Stimulated activated naive CD8-positive, alpha-beta T cell treated with anti-CD3 and anti-CD28 coated beads, Interleukin-15, Interleukin-2, amounts not matched to agents 100 ng/mL and 50 ng/mL, for 24 hours (primary cell): ENCODE data around the gene KCNQ1OT1.

Experiments
- H3K27ac Mint-ChIP-seq: one replicate; pipeline ENCODE4 v1.8.0; 2021; ENCODE audit warnings: mild to moderate bottlenecking, mixed read lengths
- H3K27me3 Mint-ChIP-seq: one replicate; pipeline ENCODE4 v1.8.0; 2021; ENCODE audit warnings: mixed read lengths
- H3K36me3 Mint-ChIP-seq: one replicate; pipeline ENCODE4 v1.8.0; 2021; ENCODE audit warnings: low read depth, mixed read lengths
- H3K4me1 Mint-ChIP-seq: one replicate; pipeline ENCODE4 v1.8.0; 2021; ENCODE audit warnings: low read depth, mixed read lengths
- H3K4me3 Mint-ChIP-seq: one replicate; pipeline ENCODE4 v1.8.0; 2021; ENCODE audit warnings: mild to moderate bottlenecking, mixed read lengths
- H3K9me3 Mint-ChIP-seq: one replicate; pipeline ENCODE4 v1.8.0; 2021; ENCODE audit warnings: mixed read lengths

KCNQ1OT1 gene

DNA sequence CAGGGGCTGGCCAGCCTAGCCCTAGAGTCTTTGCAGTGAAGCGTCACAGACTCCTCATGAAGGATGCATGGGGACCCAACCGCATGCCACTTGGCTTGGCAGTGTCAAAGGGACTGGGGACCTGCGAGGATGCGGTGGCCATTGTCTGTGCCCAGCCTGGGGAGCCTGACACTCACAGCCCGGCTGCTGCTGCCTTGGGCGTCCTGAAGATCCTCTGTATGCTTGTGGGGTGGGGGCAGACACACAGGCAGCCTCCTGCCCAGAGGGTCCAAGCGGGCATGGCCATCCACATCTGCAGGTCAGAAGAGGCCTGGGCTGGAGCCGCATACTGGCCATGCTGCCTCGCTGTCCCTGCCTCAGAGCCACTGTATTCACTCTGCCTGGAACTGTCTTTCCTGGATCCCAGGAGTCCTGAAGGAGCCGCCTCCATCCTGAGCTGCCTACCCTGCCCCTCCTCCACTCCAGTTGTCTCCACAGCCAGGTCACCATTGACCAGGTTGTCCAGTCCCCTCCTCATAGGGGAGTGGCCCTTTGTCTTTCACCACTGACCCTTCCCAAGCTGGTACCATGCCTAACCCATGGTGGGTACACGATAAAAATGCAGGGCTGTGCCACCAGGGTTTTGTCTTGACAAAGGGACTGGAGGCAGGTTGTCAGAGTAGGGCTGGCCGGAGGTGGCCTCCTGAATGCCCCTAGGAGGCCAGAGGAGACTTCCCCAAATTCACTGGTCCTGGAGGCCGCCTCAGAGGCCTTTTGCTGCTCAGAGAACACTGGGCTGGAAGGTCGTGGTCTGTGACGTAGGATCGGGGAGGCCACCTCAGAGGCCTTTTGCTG is 107.0 kb downstream of the KCNQ1OT1 start:
- no peaks in the 10 kb centered on the region for H3K4me1 Mint-ChIP-seq
- H3K4me3 Mint-ChIP-seq, result no peak overlapping the region
- peaks cover 7% of the 10 kb centered on the region for H3K9me3 Mint-ChIP-seq
- peaks cover 30% of the 10 kb centered on the region for H3K36me3 Mint-ChIP-seq
- H3K27me3 Mint-ChIP-seq, result no peaks in the 10 kb centered on the region
- H3K27ac Mint-ChIP-seq, result no peak overlapping the region

DNA sequence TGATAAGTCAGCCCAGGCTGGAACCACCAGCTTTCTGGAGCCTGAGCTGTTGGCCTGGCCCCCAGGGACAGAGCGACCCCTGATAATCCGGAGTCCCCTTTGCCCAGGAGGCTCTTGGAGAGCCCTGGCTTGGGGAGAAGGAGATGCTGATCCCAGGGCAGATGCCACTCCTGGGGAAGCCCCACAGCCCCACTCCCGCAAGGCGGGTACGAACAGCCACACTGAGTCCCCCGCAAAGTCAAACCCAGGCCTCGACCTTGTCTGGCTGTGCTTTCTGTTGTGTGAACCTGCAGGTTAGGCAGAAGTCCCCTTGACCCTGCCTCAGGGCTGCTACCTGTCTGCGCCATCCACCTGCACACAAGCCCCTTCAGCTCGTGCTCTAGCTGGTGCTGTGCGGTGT is 108.0 kb downstream of the KCNQ1OT1 start:
- H3K9me3 Mint-ChIP-seq, result no peaks in the 10 kb centered on the region
- H3K27me3 Mint-ChIP-seq, result no peaks in the 10 kb centered on the region
- H3K27ac Mint-ChIP-seq, result no peak overlapping the region
- peaks cover 22% of the 10 kb centered on the region for H3K36me3 Mint-ChIP-seq
- H3K4me1 Mint-ChIP-seq, result no peaks in the 10 kb centered on the region
- no peak overlapping the region for H3K4me3 Mint-ChIP-seq

DNA sequence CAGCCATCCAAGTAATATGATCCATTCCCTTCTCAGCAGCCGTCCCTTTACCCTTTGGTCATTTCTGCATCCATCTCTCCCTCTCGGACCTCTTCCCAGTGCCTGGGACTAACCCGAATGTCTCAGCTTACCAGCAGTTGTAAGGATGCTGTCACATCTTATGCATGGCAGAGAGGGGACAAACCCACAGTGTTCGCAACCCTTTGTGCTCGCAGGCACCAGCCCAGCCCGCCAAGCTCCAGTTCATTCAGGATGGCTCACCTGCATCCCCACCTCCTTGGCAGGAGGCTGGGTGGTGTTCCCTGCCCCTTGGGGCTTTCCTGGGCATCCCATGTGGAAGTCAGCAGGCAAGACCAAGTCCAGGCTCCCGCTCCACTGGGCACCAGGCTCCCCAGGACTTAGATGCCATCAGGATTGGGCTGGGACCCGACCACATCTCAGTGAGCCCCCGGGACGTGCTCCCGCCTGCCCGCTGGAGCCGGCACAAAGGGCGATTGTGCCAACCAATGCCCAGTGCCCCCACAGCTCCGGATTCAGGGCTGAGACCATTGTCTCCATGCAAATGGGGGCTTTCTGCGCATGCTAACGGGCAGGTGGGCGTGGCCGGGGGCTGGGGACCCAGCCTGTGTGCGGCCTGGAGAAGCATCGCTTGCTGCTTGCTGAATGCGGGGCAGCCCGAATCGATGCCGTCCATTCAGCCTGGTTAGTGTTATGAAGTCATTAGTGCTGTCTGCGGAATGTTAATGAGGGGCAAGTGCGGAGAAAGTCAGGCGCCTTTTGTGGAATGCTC is 108.6 kb downstream of the KCNQ1OT1 start:
- no peaks in the 10 kb centered on the region for H3K4me1 Mint-ChIP-seq
- no peak overlapping the region for H3K27ac Mint-ChIP-seq
- no peaks in the 10 kb centered on the region for H3K27me3 Mint-ChIP-seq
- peaks cover 17% of the 10 kb centered on the region for H3K36me3 Mint-ChIP-seq
- H3K4me3 Mint-ChIP-seq, result no peak overlapping the region
- H3K9me3 Mint-ChIP-seq, result no peaks in the 10 kb centered on the region

DNA sequence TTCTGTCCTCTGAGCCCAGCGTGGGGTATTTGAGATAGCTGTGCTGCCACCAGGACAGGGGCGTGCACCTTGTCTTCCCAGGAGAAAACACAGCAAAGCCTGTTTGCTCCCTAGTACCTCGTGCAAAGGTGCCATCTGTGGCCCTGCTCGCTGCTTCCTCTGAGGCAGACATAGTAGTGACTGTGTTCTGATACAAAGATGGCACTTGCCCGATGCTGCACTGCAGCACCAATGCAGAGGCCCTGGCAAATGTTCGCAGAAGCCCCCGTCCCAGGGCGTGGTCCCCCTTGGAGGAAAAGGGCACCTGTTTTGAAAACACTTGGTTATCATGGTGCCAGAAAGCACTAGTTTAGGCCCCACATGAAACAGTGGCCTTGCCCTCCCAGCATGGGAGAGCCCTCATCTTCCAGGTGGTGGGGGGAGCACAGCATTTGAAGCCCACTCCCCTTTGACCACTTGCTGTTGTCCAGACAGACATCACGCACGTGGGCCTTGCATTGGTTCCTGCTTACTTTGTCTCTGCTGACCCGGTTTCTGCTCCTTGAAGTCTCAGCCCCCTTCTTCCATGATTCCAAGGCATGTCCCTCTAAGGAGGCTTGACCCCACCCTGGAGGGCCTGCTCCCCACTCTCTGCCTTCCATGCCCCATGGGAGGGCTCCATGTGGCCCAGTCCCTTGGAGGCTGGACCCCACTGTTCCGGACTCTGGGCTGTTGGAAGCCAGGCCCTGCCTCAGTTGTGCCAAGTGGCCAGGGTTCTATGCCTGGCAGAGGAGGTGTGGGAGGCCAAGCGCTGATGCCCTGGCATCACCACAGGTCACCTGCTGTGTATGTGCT is 109.4 kb downstream of the KCNQ1OT1 start:
- H3K4me1 Mint-ChIP-seq, result no peaks in the 10 kb centered on the region
- H3K4me3 Mint-ChIP-seq, result no peak overlapping the region
- no peak overlapping the region for H3K27ac Mint-ChIP-seq
- no peaks in the 10 kb centered on the region for H3K9me3 Mint-ChIP-seq
- peaks cover 13% of the 10 kb centered on the region for H3K36me3 Mint-ChIP-seq
- no peaks in the 10 kb centered on the region for H3K27me3 Mint-ChIP-seq

DNA sequence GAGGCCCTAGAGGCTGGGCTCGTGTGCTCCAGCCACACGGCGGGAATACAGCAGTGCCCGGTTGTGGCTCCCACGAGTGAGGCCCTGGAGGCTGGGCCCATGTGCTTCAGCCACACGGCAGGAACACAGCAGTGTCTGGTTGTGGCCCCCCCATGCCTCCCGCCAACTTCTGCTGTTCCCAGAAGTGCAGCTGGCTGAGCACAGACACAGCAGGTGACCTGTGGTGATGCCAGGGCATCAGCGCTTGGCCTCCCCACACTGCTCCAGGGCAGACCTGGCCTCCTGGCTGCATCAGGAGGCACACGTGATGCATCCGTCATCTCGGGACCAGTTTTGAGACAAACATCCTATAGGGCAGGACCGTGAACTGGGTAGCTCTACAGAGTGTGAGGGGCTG is 110.3 kb downstream of the KCNQ1OT1 start:
- Mint-ChIP-seq H3K27me3 (no peaks in the 10 kb centered on the region), H3K9me3 (no peaks in the 10 kb centered on the region), H3K36me3 (peaks cover 10% of the 10 kb centered on the region), H3K27ac (no peak overlapping the region), H3K4me1 (no peaks in the 10 kb centered on the region), H3K4me3 (no peak overlapping the region)

DNA sequence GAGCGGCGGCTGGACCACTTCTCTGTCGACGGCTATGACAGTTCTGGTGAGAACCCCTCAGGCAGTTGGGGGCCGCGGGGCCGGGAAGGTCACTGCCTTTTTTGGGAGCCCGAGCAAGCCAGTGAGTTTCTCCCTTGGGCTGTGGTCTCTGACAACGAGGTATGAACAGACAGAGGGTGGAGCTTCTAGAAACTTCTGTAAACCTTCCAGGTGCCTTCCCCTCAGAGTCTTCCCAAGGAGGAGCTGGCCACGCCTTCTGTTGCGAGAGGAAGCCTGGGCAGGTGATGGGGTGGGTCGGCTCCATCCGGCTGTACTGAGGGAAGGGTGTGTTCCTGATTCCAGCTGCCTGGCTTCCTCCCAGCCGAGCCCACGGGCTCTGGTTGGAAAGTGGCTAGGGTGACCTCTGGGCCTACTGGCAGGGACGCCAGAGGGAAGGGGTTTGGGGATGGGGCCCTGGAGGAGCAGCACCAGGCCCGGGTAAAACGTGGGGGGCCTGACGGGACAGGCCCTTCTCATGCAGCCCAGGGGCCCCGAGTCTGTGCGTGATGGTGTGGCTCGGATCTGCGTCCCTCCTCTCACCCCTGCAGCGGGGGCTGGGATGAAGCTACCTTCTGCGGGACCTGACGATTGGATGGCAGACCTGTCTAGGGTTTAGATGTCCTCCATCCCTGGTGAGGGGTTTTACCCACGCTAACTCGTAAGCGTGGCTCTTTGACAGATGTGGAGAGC is 110.8 kb downstream of the KCNQ1OT1 start:
- Mint-ChIP-seq H3K27me3 (no peaks in the 10 kb centered on the region), H3K27ac (no peak overlapping the region), H3K4me3 (no peak overlapping the region), H3K36me3 (peaks cover 5% of the 10 kb centered on the region), H3K9me3 (no peaks in the 10 kb centered on the region), H3K4me1 (no peaks in the 10 kb centered on the region)

DNA sequence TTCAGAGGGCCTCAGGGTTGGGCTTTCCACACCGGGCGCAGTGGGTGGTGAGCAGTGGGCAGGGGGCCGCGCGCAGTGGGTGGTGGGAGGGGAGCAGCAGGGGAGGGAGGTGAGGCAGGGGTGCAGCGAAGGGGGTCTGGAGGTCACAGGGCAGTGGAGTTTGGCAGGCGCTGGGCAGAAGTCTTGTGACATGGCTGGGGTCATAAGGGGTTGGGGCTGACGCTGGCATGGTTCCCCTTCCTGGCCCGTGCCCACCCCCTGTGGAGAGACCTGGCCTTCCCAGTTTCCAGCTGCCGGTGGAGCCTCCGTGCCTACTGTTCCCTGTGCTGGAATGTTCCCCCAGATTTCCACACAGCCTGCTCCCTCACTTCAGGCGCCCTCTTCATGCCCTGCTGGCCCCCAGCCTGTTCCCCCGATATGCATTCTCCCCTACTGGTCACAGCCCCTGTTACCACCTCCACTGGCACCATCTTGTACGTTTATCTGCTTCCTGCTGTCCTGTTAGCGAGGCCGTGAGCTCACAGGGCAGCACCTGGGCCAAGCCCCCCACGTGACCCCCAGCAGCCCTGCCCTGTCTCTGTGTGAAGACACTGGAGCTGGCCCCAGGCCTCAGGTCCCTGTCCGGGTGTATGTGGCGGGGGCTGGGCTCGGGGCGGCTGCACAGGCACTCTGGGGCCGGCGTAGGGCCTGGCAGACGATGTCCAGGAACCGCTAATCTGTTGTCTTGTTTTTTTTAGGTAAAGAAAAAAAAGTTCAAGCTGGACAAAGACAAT is 111.6 kb downstream of the KCNQ1OT1 start:
- Mint-ChIP-seq H3K4me1 (no peaks in the 10 kb centered on the region), H3K27me3 (no peaks in the 10 kb centered on the region), H3K27ac (no peak overlapping the region), H3K4me3 (no peak overlapping the region), H3K9me3 (no peaks in the 10 kb centered on the region), H3K36me3 (no peaks in the 10 kb centered on the region)

DNA sequence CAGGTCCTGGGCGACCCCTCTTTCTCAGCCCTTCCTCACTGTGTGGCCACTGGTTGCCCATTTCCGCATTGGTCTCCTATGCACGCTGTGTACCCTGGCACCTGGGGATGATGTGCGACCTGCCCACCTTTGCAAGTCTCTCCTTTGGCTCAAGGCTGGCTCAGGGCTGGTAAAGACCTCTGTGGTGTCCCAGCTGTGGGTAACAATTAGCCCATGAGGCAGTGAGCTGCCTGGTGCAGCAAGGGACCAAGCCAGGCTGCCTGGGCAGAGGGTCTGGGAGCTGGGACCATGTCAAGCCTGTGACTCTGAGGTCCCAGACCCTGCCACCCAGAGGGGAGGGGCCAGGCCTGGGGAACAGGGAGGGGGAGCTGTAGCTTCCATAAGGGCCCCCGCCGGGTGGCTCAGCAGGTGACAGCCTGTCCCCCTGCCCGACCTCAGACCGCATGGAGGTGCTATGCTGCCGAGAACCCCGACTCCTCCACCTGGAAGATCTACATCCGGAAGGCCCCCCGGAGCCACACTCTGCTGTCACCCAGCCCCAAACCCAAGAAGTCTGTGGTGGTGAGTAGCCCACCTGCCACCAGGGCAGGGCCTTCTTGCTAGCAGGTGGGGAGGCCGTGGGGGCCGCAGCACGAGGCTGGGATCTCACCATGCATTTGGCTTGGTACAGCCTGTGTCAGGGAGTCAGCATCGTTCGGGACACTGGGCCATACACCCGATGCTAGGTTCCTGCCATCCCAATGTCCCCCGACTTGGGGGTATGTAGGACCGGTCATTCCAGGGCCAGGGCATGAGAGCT is 112.5 kb downstream of the KCNQ1OT1 start:
- no peak overlapping the region for H3K27ac Mint-ChIP-seq
- no peak overlapping the region for H3K4me3 Mint-ChIP-seq
- H3K9me3 Mint-ChIP-seq, result no peaks in the 10 kb centered on the region
- H3K36me3 Mint-ChIP-seq, result no peaks in the 10 kb centered on the region
- H3K4me1 Mint-ChIP-seq, result no peaks in the 10 kb centered on the region
- no peaks in the 10 kb centered on the region for H3K27me3 Mint-ChIP-seq

DNA sequence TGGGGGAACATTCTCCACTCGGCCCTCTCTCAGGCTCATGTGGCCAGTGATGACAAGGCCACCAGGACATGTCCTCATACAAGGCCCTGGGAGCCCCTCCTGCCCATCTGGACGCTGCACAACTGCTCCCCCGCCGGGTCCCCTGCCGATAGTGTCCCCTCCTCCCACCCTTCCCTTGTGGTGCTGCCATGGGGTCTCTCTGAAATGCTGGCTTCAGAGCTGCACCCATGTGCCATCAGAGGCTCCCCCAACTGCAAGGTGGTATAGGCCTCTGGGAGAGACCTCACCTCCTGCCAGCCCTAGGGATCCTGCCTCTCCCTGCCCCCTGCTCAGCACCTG is 113.0 kb downstream of the KCNQ1OT1 start:
- H3K27ac Mint-ChIP-seq, result no peak overlapping the region
- H3K36me3 Mint-ChIP-seq, result no peaks in the 10 kb centered on the region
- no peaks in the 10 kb centered on the region for H3K9me3 Mint-ChIP-seq
- H3K4me3 Mint-ChIP-seq, result no peak overlapping the region
- no peaks in the 10 kb centered on the region for H3K27me3 Mint-ChIP-seq
- no peaks in the 10 kb centered on the region for H3K4me1 Mint-ChIP-seq

DNA sequence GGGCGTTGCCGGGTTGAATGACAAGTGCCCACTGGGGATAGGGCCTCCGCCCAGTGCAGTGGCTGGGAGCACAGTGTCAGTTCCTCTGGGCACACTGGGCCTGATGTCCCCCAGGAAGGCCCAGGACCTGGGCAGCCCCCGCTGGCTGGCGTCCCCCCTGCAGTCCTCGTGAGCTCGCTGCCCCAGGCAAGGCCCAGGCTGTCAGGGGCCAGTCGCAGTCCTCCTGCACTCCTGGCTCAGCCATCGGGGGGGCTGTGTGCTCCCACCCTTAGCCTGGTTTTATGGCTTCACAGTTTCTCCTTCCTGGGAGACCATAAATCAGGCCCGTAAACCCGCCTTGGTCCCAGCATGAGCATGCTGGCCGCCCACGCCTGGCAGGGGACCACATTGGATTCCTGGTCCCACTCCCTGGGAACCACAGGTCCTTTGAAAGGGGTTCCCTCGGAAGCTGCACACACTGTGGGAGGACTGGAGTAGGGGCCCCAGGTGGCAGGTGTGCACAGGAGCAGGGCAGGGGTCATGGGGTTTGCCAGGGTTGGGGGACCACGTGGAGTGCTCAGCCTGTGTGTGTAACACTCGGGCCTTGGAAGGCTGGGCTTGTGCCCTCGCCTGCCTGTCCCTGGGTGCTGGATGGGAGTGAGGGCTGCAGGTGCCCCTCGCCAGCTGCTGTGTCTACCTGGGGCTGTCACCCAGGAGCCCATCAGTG is 113.6 kb downstream of the KCNQ1OT1 start:
- no peaks in the 10 kb centered on the region for H3K9me3 Mint-ChIP-seq

DNA sequence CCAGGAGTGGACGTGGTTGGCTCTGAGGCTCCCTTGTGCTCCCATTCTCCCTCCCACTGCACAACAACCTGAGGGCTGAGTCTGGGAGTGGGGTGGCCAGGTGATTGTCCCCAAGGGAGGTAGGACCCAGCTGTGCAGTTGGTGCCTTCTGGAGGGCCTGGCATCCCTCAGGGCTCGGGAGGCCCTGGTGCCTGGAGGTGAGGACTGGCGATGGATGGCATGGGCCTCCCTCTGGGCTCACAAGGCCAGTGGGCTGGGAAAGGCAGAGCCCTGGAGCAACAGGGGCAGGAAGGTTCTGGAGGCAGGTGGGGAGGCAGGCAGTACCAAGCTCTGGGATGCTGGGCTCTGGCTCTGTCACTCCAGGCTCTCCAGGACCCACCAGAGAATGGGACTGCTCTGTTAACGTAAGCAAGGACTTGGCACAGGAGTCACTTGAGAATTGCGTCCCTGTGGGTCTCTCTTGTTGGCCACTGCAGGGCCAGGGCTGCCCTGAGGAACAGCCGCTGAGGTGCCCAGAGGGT is 114.2 kb downstream of the KCNQ1OT1 start:
- H3K9me3 Mint-ChIP-seq, result no peaks in the 10 kb centered on the region
- H3K4me3 Mint-ChIP-seq, result no peak overlapping the region
- H3K36me3 Mint-ChIP-seq, result no peaks in the 10 kb centered on the region
- H3K27me3 Mint-ChIP-seq, result no peaks in the 10 kb centered on the region
- no peaks in the 10 kb centered on the region for H3K4me1 Mint-ChIP-seq
- H3K27ac Mint-ChIP-seq, result no peak overlapping the region

More for the DNA sequence above, 113.6 kb downstream of the KCNQ1OT1 start:
- Mint-ChIP-seq H3K36me3 (no peaks in the 10 kb centered on the region), H3K27me3 (no peaks in the 10 kb centered on the region), H3K4me3 (no peak overlapping the region), H3K4me1 (no peaks in the 10 kb centered on the region), H3K27ac (no peak overlapping the region)

DNA sequence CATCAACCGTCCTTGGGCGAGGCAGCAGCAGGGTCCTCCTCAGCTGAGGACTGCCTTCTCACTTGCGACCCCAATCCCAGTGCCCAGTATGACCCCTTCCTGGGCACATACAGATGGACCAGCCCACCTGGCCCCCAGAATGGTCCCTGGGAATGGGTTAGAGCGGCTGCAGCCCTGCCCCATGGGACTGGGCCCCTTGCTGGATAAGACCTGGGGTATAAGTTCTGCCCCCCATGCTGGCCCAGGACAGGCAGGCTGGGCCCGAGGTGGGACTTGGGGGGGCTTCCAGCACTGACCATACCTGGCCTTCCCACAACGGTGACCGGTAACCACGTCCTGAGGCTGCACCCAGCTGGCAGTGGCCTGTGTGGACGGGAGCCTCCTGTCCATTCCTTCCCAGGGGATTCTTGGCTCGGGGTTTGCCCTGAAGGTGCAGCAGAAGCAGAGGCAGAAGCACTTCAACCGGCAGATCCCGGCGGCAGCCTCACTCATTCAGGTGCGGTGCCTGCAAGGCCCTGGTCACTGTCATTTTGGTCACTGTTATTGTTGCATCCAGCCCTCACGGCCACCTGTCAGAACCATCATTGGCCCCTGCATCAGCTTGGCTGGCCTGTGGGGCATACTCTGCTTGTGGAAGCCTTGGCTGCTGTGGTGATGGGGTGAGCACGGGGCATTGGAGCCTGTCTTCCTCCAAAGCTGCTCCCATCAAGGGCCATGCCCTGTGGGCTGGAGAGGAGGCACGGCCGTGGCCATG is 114.8 kb downstream of the KCNQ1OT1 start:
- no peaks in the 10 kb centered on the region for H3K4me1 Mint-ChIP-seq
- H3K36me3 Mint-ChIP-seq, result no peaks in the 10 kb centered on the region
- no peaks in the 10 kb centered on the region for H3K27me3 Mint-ChIP-seq
- no peak overlapping the region for H3K27ac Mint-ChIP-seq
- no peaks in the 10 kb centered on the region for H3K9me3 Mint-ChIP-seq
- H3K4me3 Mint-ChIP-seq, result no peak overlapping the region
